HCT116 (cell line): ENCODE data around the gene VAV2. TPM values are rescaled to one million over a fixed set of nuclear protein-coding genes. Genes with fewer than 3 reads are reported as not detected.

ENCODE experiments used
- ATAC-seq: fragments of 200-7000 bp; cut with Tn5 transposase; 2 replicates; pipeline ENCODE4 v1.9.1; 2020; ENCODE audit warnings: mild to moderate bottlenecking, moderate library complexity
- BruUV-seq: library from RNA; stranded (reverse); fragments of 400-500 nt; replicated peaks from 2 replicates; lab custom pipeline; 2021; lab: Mats Ljungman, UMichigan
- CTCF ChIA-PET: fragments of 300-600 bp; sonication (Branson Sonifier 250); formaldehyde crosslinking; loops from one replicate; lab custom pipeline; 2021; ENCODE audit warnings: antibody characterized with exemption; lab: Charles Lee
- POLR2A ChIA-PET: fragments of 300-600, 350-600 bp; sonication (Branson Sonifier 250); formaldehyde crosslinking; loops from one replicate; lab custom pipeline; 2021; ENCODE audit warnings: antibody characterized with exemption; lab: Charles Lee
- RAD21 ChIA-PET, 2 experiments: fragments of 300-600 bp; sonication (Branson Sonifier 250); formaldehyde crosslinking; loops; one replicate each; lab custom pipeline; 2023; ENCODE audit warnings: low total read pairs in 2 of 2; ENCODE audit not compliant: uncharacterized antibody in 2 of 2, unreplicated experiment in 2 of 2, low non-redundant PET in 1 of 2; lab: Charles Lee
- DNase-seq: peaks from one replicate; pipeline ENCODE4 v3.0.0-alpha.2; 2010; ENCODE audit warnings: low read depth, low spot score
- H2AFZ ChIP-seq: fragments of 200-600 bp; shearing (Covaris generic), sonication (generic); 2 replicates; pipeline ENCODE4 v1.6.1; 2017; ENCODE audit warnings: low read depth, mixed run types, mixed read lengths, antibody characterized with exemption, low read length; ENCODE audit not compliant: poor library complexity, severe bottlenecking
- H3K27ac ChIP-seq: 2 replicates; pipeline ENCODE4 v1.5.1; 2012; ENCODE audit warnings: low read depth, low read length
- H3K27me3 ChIP-seq: fragments of 200-600 bp; sonication (generic); 2 replicates; pipeline ENCODE4 v1.6.1; 2016; ENCODE audit warnings: mixed run types, low read length, mixed read lengths; ENCODE audit not compliant: insufficient read depth
- H3K36me3 ChIP-seq, 2 experiments: fragments of 200-500 bp in 1 of 2; fragments of 200-600 bp in 1 of 2; sonication (Bioruptor generic) in 1 of 2; sonication (generic) in 1 of 2; 2 replicates each; pipeline versions ENCODE4 v1.5.1 to v1.6.1; 2014 to 2016; ENCODE audit warnings: low read length in 2 of 2, inconsistent platforms in 1 of 2, mixed read lengths in 1 of 2, mixed run types in 1 of 2; ENCODE audit not compliant: insufficient read depth in 2 of 2, control insufficient read depth in 1 of 2
- H3K4me1 ChIP-seq, 2 experiments: fragments of 200-600 bp in 1 of 2; sonication (generic) in 1 of 2; 2 replicates each; pipeline versions ENCODE4 v1.5.1 to v1.6.1; 2012 to 2017; ENCODE audit warnings: low read length in 2 of 2, inconsistent platforms in 1 of 2, mild to moderate bottlenecking in 1 of 2, mixed read lengths in 1 of 2, mixed run types in 1 of 2, moderate library complexity in 1 of 2; ENCODE audit not compliant: insufficient read depth in 2 of 2, control insufficient read depth in 1 of 2
- H3K4me2 ChIP-seq: fragments of 200-600 bp; sonication (generic); 2 replicates; pipeline ENCODE4 v1.6.1; 2017; ENCODE audit warnings: mixed run types, low read length, mixed read lengths
- H3K4me3 ChIP-seq, 2 experiments: fragments of 200-600 bp in 1 of 2; sonication (generic) in 1 of 2; replicated peaks in 1 of 2; 2 replicates each; pipeline ENCODE4 v1.5.1; 2011 to 2016; ENCODE audit warnings: low read length in 2 of 2, control low read depth in 1 of 2, low read depth in 1 of 2, mild to moderate bottlenecking in 1 of 2, mixed read lengths in 1 of 2, mixed run types in 1 of 2
- H3K79me2 ChIP-seq: fragments of 200-600 bp; sonication (generic); 2 replicates; pipeline ENCODE4 v1.6.1; 2017; ENCODE audit warnings: mild to moderate bottlenecking, mixed run types, low read length, moderate library complexity, mixed read lengths; ENCODE audit not compliant: insufficient read depth
- H3K9ac ChIP-seq: fragments of 200-600 bp; sonication (generic); 2 replicates; pipeline ENCODE4 v1.6.1; 2016; ENCODE audit warnings: low read length, mixed read lengths
- H3K9me2 ChIP-seq: fragments of 200-600 bp; sonication (generic), shearing (Covaris generic); 2 replicates; pipeline ENCODE4 v1.6.1; 2017; ENCODE audit warnings: mixed run types, mild to moderate bottlenecking, moderate library complexity; ENCODE audit not compliant: insufficient read depth
- H3K9me3 ChIP-seq, 2 experiments: fragments of 200-500 bp in 1 of 2; fragments of 200-600 bp in 1 of 2; sonication (Bioruptor generic) in 1 of 2; sonication (generic) in 1 of 2; 2 replicates each; pipeline ENCODE4 v1.6.1; 2014 to 2017; ENCODE audit warnings: low read length in 2 of 2, mixed read lengths in 2 of 2, inconsistent platforms in 1 of 2, low read depth in 1 of 2, mild to moderate bottlenecking in 1 of 2, mixed run types in 1 of 2, moderate library complexity in 1 of 2; ENCODE audit not compliant: control insufficient read depth in 1 of 2, insufficient read depth in 1 of 2
- H4K20me1 ChIP-seq: fragments of 200-600 bp; sonication (generic), shearing (Covaris generic); 2 replicates; pipeline ENCODE4 v1.6.1; 2017; ENCODE audit warnings: mixed run types, mild to moderate bottlenecking, moderate library complexity; ENCODE audit not compliant: insufficient read depth
- CBX3 ChIP-seq: IDR thresholded peaks from 2 replicates; pipeline ENCODE4 v1.6.1; 2012; ENCODE audit warnings: low read depth
- CEBPB ChIP-seq: IDR thresholded peaks from 2 replicates; pipeline ENCODE4 v1.6.1; 2012; ENCODE audit warnings: low read depth
- CTCF ChIP-seq, 3 experiments: fragments of 200-600 bp in 1 of 3; sonication (generic) in 1 of 3; IDR thresholded peaks in 2 of 3; conservative IDR thresholded peaks in 1 of 3; 2 replicates each; pipeline ENCODE4 v1.5.1; 2012 to 2017; ENCODE audit warnings: low read depth in 2 of 3, low read length in 2 of 3, antibody characterized with exemption in 1 of 3, borderline replicate concordance in 1 of 3, control low read depth in 1 of 3, mild to moderate bottlenecking in 1 of 3, mixed read lengths in 1 of 3, mixed run types in 1 of 3, moderate library complexity in 1 of 3; ENCODE audit not compliant: insufficient read depth in 1 of 3
- EGR1 ChIP-seq: IDR thresholded peaks from 2 replicates; pipeline ENCODE4 v1.6.1; 2012; ENCODE audit warnings: low read depth
- ELF1 ChIP-seq: IDR thresholded peaks from 2 replicates; pipeline ENCODE4 v1.6.1; 2012; ENCODE audit warnings: low read depth, borderline replicate concordance
- EZH2 ChIP-seq: fragments of 200-600 bp; sonication (generic); IDR thresholded peaks from 2 replicates; pipeline ENCODE4 v1.6.1; 2017; ENCODE audit warnings: antibody characterized with exemption, mixed run types
- EZH2phosphoT487 ChIP-seq: fragments of 200-600 bp; IDR thresholded peaks from 2 replicates; pipeline ENCODE4 v1.6.1; 2018; ENCODE audit warnings: antibody characterized with exemption, borderline replicate concordance
- FOSL1 ChIP-seq: IDR thresholded peaks from 2 replicates; pipeline ENCODE4 v1.6.1; 2012; ENCODE audit warnings: low read depth
- JUND ChIP-seq: IDR thresholded peaks from 2 replicates; pipeline ENCODE4 v1.6.1; 2012
- MAX ChIP-seq: IDR thresholded peaks from 2 replicates; pipeline ENCODE4 v1.6.1; 2012
- POLR2A ChIP-seq: IDR thresholded peaks from 2 replicates; pipeline ENCODE4 v1.7.0; 2011; ENCODE audit warnings: borderline replicate concordance; ENCODE audit not compliant: insufficient read depth, insufficient read length; ENCODE audit errors: extremely low read depth
- POLR2AphosphoS5 ChIP-seq: IDR thresholded peaks from 2 replicates; pipeline ENCODE4 v1.6.1; 2011; ENCODE audit warnings: mild to moderate bottlenecking, low read depth, low read length, moderate library complexity
- RAD21 ChIP-seq: IDR thresholded peaks from 2 replicates; pipeline ENCODE4 v1.6.1; 2012; ENCODE audit warnings: low read depth, mild to moderate bottlenecking
- SRF ChIP-seq: IDR thresholded peaks from 2 replicates; pipeline ENCODE4 v1.6.1; 2012; ENCODE audit warnings: low read depth
- TCF7L2 ChIP-seq: IDR thresholded peaks from 2 replicates; pipeline ENCODE4 v1.7.0; 2011; ENCODE audit warnings: borderline replicate concordance, inconsistent platforms; ENCODE audit not compliant: insufficient read depth, insufficient read length; ENCODE audit errors: extremely low read depth
- YY1 ChIP-seq: IDR thresholded peaks from 2 replicates; pipeline ENCODE4 v1.6.1; 2011; ENCODE audit warnings: low read length, low read depth, moderate library complexity, mild to moderate bottlenecking; ENCODE audit not compliant: insufficient replicate concordance; ENCODE audit errors: extremely low read depth
- intact Hi-C: fragments of 100-400 bp; cut with micrococcal nuclease; formaldehyde crosslinking; loops from 2 replicates; pipeline ENCODE4 v1.10.0; 2022
- total RNA-seq: library from RNA; stranded (reverse); gene quantifications from one replicate; pipeline ENCODE4 v1.2.1, GENCODE V29; 2021; ENCODE audit not compliant: unreplicated experiment
- TF ChIP-seq, protein P1 (sequence below): IDR thresholded peaks from 2 replicates; pipeline ENCODE4 v1.6.1; 2011; ENCODE audit warnings: mild to moderate bottlenecking, low read length, moderate library complexity; ENCODE audit not compliant: insufficient replicate concordance; ENCODE audit errors: extremely low read depth
- TF ChIP-seq, protein P2 (sequence below): IDR thresholded peaks from 2 replicates; pipeline ENCODE4 v1.6.1; 2012
- TF ChIP-seq, protein P3 (sequence below): IDR thresholded peaks from 2 replicates; pipeline ENCODE4 v1.6.1; 2012; ENCODE audit warnings: low read depth

VAV2 gene
- total RNA-seq, 1 experiment from 2014 or later: 33.2 TPM

DNA sequence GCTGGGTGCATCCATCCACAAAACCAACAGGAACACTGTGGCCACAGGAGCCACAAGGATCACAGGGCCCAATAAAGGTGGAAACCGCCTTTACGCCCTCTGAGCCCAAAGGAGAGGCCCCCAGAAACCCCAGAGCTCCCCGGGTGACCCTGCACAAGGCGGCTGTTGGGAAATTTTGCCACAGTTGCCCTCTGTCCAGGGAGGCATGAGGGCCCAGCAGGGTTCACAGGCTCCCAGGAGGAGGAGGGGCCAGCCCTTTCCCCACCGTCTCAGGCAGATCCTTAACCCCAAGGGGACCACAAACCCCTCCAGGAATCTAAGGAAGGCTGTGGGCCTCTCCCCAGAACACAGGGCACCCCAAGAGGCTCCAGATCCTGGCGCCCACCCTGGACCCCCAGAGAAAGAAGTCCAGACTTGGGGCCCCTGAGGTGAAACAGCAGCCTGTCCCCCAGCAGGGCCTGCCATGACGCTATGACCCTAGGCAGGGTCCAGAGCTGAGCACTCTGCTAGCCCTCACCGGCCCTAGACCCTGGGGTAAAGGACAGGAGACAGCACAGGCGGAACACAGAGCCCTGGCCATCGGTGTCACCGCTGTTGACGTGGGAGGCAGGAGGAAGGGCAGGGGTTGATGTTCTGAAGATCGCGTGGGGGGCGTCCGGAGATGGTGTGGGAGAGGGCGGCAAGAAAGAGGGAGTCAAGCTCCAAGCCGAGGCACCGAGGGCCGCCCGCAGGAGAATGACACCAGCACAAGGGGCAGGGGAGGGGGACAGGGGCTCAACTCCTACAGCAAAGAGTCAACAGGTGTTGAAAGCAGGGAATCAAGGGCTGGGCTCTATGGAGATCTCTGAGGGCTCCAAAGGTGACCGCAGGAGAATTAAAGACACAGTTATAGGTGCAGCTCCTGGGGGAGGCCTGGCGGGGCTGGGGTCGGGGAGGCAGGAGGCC, 97.5 kb downstream of the VAV2 start:
- POLR2A ChIA-PET: no interaction called here
- TF ChIP-seq FOSL1: no peak
- no peak for TF ChIP-seq EGR1
- no peak for TF ChIP-seq YY1
- TF ChIP-seq, protein P1, sequence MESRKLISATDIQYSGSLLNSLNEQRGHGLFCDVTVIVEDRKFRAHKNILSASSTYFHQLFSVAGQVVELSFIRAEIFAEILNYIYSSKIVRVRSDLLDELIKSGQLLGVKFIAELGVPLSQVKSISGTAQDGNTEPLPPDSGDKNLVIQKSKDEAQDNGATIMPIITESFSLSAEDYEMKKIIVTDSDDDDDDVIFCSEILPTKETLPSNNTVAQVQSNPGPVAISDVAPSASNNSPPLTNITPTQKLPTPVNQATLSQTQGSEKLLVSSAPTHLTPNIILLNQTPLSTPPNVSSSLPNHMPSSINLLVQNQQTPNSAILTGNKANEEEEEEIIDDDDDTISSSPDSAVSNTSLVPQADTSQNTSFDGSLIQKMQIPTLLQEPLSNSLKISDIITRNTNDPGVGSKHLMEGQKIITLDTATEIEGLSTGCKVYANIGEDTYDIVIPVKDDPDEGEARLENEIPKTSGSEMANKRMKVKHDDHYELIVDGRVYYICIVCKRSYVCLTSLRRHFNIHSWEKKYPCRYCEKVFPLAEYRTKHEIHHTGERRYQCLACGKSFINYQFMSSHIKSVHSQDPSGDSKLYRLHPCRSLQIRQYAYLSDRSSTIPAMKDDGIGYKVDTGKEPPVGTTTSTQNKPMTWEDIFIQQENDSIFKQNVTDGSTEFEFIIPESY: no peak
- TF ChIP-seq, protein P2, sequence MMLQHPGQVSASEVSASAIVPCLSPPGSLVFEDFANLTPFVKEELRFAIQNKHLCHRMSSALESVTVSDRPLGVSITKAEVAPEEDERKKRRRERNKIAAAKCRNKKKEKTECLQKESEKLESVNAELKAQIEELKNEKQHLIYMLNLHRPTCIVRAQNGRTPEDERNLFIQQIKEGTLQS: no peak
- no peak for TF ChIP-seq CTCF (IDR thresholded peaks at IDR 0.05 in 2 of 3, conservative IDR thresholded peaks at IDR 0.05 in 1 of 3; ENCODE audit: borderline replicate concordance in 1 of 3, insufficient read depth in 1 of 3, low read depth in 2 of 3, low read length in 2 of 3)
- TF ChIP-seq RAD21: no peak
- TF ChIP-seq SRF: no peak
- no peak for TF ChIP-seq MAX
- no peak for TF ChIP-seq CBX3
- TF ChIP-seq, protein P3, sequence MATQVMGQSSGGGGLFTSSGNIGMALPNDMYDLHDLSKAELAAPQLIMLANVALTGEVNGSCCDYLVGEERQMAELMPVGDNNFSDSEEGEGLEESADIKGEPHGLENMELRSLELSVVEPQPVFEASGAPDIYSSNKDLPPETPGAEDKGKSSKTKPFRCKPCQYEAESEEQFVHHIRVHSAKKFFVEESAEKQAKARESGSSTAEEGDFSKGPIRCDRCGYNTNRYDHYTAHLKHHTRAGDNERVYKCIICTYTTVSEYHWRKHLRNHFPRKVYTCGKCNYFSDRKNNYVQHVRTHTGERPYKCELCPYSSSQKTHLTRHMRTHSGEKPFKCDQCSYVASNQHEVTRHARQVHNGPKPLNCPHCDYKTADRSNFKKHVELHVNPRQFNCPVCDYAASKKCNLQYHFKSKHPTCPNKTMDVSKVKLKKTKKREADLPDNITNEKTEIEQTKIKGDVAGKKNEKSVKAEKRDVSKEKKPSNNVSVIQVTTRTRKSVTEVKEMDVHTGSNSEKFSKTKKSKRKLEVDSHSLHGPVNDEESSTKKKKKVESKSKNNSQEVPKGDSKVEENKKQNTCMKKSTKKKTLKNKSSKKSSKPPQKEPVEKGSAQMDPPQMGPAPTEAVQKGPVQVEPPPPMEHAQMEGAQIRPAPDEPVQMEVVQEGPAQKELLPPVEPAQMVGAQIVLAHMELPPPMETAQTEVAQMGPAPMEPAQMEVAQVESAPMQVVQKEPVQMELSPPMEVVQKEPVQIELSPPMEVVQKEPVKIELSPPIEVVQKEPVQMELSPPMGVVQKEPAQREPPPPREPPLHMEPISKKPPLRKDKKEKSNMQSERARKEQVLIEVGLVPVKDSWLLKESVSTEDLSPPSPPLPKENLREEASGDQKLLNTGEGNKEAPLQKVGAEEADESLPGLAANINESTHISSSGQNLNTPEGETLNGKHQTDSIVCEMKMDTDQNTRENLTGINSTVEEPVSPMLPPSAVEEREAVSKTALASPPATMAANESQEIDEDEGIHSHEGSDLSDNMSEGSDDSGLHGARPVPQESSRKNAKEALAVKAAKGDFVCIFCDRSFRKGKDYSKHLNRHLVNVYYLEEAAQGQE: no peak
- no peak for TF ChIP-seq ELF1
- TF ChIP-seq POLR2AphosphoS5: no peak
- TF ChIP-seq POLR2A: no peak
- TF ChIP-seq EZH2: no peak
- TF ChIP-seq EZH2phosphoT487: no peak
- TF ChIP-seq JUND: no peak
- no peak for TF ChIP-seq TCF7L2
- no peak for TF ChIP-seq CEBPB

More for the DNA sequence above, 97.5 kb downstream of the VAV2 start:
- no peak overlapping the region for H2AFZ ChIP-seq
- intact Hi-C loops: no loop called here
- H3K4me3 ChIP-seq: no peak overlapping the region
- no peaks in the 10 kb centered on the region for H4K20me1 ChIP-seq
- peaks cover 5 to 10% of the 10 kb centered on the region in 2 experiments; a peak in 2 of 4 replicates for H3K4me1 ChIP-seq
- H3K9me3 ChIP-seq: no peaks in the 10 kb centered on the region
- H3K27ac ChIP-seq: no peak overlapping the region
- ChIA-PET RAD21 (no interaction called here), CTCF (no interaction called here)
- BruUV-seq: no TSS peak
- no peak for DNase-seq
- H3K27me3 ChIP-seq: no peaks in the 10 kb centered on the region
- H3K9ac ChIP-seq: no peak overlapping the region
- H3K9me2 ChIP-seq: no peaks in the 10 kb centered on the region
- no peak overlapping the region for H3K4me2 ChIP-seq
- no peaks in the 10 kb centered on the region for H3K36me3 ChIP-seq
- H3K79me2 ChIP-seq: 0 out of 2 replicates have a peak, but pooled peaks cover 4% of the 10 kb centered on the region
- ATAC-seq: no peak
